Activated T-cell treated with anti-CD3 and anti-CD28 coated beads for 4 hours (primary cell): ENCODE data around the gene EDA.
"Not testable (repeated sequence)": the region's sequence is repeated elsewhere in the genome, so short reads cannot be mapped to it uniquely, and the experiment has no call there.

Experiments used
- DNase-seq: peaks from one replicate; pipeline ENCODE4 v3.0.0-alpha.2; 2020

The EDA gene

GRCh38 chrX:69748055-69748454 lies 132.1 kb downstream of the EDA start:
- DNase-seq, result no peak

DNA sequence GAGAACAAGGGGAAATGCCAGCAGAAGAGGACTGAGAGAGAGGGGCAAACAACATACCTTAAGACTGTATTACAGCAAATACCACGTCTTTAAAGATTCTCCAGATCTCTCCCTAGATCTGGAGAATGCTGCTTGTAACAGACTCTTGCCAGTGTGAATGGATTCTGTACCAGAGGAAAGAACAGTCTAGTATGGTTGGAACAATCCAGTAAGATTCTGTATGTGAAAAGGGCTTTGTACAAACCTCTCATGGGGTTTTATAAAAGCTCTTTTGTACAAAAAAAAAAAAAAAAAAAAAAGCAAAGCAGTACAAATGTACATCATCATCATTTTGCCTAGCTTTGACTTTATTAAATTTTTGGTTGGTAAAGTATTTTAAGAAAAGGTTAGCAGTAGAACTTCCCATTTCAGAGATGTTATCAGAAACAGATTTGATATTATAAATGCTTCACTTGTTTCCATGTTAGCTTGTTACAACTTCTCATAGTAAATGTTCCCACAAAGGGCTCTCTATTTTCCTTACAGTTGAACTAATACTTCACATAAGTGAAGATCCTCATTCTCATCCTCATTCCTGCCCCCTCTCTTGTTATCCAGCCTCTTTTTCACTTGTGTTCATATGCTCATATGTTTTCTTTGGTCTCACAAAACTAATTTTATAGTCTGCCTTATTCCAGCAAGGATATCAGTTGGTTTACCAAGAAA lies 144.2 kb downstream of the EDA start:
- DNase-seq, result no peak

DNA sequence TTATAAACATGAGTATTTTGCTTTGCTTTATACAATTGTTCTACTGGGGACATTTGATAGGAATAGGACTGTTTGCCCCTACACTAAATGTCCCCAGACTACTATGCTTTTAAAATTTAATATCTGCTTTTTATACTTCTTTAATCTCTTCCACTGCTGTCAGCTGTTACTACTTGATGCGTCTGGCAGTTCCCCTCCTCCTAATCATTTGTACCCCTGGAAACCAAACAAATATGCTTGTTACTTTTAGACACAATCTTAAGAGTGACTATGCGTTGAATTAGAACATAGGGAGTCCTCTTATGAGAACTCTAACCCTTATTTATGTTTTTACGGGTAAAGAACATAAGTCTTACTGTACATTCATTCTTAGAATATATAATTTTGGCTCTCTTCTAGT lies 145.7 kb downstream of the EDA start:
- DNase-seq, result no peak

- no peak for DNase-seq
Observed at GRCh38 chrX:69762340-69762739, 146.4 kb downstream of the EDA start.

DNA sequence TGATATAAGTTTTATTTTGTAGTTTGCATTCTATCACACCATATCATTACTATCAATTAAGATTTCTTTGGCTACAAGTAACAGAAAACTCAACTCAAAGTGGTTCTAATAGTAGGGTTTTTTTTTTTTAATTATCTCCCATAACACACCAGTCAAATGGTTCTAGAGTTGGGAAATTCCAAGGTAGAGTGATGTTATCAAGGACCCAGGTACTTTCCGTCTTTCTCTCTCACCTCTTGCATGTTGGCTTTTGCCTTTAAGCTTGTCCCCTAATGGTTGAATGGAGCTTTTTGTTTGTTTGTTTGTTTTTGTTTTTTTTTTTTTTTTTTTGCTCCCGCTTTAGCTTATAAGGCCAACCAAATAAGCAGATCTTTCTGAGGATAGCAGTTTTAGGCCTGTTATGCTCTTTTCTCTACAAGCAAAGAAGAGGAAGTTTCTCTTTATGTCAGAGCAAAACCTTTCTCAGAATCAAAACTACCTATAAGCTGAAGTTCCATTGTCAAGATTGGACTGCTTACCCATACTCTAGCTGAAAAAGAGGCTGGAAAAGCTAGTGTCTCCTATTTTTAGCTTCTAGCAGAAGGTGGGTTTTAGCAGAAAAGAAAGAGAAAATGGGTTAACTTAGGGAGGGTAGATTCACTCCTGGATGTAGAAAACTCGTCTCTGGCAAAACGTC lies 177.5 kb downstream of the EDA start:
- no peak for DNase-seq

DNA sequence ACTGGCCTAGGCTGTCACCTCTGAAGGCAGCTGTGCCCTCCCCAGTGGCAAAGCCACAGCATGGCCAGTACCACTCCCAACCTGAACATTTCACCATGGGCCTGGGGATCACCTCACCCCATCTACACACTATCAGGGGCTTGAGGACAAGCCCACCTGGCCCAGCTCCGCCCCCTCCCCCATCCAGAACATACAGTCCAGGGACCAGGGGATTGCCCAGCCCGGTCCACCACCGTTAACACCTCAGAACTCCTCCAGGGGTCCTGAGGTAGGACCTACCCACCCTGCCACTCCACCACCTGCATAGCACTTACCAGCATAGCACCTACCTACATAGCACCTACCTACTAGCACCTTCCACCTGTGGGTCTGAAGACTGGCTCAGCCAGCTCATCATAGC lies 179.8 kb downstream of the EDA start:
- DNase-seq, result no peak

- no peak for DNase-seq
Observed at GRCh38 chrX:69807400-69807799, 191.5 kb downstream of the EDA start.

DNA sequence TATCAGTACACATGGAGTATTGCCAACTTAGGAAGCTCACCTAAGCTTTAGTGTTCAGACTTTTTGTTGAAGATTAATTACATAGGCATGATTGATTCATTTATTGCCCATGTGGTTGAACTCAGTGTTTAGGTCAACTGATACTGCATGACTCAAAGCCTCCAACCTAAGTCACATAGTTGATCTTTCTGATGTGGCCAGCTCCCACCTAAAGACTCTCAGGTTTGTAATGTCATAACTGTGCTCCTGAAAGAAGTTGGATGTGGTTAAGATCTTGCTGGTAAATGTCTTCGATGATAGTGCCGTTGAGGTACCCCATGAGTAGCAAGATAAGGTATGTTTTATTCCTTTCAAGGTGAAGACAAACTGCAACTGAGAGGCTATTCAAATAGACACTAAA lies 192.5 kb downstream of the EDA start:
- DNase-seq, result no peak

- no peak for DNase-seq
Observed at GRCh38 chrX:69813677-69814076, 197.8 kb downstream of the EDA start.

GRCh38 chrX:69815063-69815462 lies 199.2 kb downstream of the EDA start:
- no peak for DNase-seq

DNA sequence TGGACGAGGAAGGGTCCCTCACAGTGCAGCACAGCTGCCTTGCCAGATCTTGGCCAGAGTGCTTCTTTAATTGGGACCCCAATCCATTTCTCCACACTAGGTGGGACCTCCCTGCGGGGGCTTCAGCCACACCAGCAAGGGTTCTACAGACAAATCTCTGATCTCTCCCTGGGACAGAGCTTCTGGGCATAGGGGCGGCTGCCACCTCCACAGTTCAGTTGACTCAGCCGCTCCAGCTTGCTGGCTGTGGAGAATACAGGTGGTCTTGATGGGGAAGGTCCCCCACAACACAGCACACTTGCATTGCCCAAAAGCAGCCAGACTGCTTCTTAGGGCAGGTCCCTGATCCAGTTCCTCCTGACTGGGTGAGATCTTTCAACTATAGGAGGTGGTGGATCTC lies 199.6 kb downstream of the EDA start:
- DNase-seq, result no peak

DNA sequence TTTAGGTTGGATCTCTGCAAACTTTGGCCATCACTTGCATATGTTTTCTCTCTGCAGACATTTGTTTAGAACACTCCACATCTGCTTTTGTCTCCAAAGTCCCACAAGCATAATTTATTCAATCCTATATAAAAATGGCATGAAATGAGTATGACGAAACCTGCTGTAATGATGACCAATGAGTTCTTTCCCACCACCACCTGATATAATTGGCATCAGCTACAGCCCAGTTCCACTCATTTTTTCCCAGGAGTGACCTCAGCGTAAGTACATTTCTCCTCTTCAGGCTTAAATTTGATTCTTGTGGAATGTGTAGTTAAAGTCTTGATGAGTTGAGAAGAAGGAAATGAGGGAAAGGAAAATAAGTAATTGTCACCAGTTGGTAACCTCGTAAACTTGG lies 228.7 kb downstream of the EDA start:
- no peak for DNase-seq

- DNase-seq, result not testable (repeated sequence)
Observed at GRCh38 chrX:69859999-69860398, 244.1 kb downstream of the EDA start.

DNA sequence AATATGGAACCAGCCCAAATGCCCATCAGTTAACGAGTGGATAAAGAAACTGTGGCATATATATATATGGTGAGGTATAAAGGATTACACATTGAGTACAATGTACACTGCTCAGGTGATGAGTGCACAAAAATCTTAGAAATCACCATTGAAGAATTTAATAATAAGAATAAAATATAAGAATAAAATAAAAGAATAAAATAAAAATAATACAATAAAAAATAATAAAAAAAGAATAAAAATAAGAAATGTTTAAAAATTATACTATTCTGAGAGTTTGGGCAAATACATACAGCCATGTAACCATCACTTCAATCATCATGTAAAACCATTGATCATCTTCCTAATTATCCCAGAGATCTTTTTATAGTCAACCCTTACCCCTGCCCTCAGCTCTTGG lies 260.3 kb downstream of the EDA start:
- DNase-seq, result no peak

GRCh38 chrX:69884210-69884609 lies 268.3 kb downstream of the EDA start:
- DNase-seq, result no peak

DNA sequence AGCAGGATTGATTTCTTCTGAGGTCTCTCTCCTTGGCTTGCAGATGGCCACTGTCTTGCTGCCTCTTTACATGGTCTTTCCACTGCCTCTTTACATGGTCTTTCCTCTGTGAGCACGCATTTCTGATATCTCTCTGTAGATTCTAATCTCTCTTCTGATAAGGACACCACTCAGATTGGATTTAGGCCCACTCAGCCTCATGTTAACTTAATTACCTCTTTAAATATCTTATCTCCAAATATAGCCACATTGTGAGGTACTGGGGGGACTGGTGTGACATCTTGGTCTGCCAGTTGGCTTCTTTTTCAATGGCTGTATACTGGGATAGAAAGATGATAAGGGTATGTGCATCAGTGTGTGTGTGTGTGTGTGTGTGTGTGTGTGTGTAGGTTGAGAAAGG lies 280.1 kb downstream of the EDA start:
- DNase-seq, result no peak

DNA sequence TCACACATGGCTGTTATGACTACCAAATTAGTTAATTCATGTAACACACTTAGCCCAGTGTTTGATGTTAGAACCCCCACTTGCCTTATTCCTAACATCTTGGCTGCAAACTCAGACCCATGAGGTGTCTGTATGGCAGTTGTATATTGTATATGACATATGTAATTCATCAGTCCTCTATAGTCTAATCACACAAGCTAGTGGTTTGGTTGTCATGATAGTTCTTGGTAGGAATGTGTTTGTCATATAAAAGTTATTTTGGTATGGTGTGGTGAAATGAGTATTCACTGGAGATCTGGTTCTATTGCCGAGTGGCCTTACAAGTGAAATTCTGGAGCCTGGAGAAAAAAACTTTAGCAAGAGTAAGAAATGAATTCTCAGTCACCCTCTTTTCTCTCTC lies 284.6 kb downstream of the EDA start:
- no peak for DNase-seq

GRCh38 chrX:69906447-69906846 lies 290.5 kb downstream of the EDA start:
- DNase-seq, result no peak

GRCh38 chrX:69914781-69915180 lies 298.9 kb downstream of the EDA start:
- DNase-seq, result no peak

DNA sequence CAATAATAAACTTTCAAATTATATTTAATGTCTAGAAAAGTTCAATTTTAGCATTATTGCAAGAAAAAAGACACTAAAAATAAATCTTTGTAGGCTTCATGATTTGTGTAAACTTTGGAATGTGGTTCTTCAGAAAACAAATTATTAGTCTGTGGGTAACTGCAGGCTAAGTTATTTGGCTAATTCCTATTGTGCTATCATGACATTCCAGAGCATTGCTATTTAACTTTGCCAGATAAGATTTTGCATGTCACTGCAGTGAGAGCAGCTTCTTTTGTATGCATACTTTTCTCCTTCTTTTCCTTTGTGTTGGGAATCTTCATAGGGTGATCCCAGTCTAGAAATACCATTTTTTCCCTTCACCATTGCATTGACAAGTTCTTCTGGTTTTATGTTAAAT lies 303.8 kb downstream of the EDA start:
- DNase-seq, result no peak

- DNase-seq, result no peak
Observed at GRCh38 chrX:69932323-69932722, 316.4 kb downstream of the EDA start.

DNA sequence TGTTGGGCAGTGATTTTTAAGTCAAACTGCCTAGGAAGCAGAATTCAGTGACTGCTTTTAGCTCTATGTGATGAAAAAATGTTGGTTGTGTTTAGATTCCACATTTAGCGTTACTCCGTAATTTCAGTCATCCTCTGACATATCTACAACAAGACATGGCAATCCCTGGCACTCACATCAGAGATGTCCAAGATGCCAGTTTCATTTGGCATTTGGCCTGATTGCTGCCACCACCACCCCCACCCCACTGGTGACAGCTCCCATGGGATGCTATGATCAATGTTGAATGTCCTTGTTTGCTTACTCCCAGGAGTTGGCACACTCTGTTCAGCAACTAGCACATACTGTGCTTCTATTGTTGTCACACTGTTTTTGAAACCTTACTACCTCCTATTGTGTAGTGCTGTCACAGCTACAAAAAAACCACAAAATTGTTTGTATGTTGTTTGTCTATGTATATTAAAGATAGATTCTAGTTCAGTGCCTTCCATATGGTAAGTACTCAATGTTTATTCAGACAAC lies 332.4 kb downstream of the EDA start:
- DNase-seq, result no peak

DNA sequence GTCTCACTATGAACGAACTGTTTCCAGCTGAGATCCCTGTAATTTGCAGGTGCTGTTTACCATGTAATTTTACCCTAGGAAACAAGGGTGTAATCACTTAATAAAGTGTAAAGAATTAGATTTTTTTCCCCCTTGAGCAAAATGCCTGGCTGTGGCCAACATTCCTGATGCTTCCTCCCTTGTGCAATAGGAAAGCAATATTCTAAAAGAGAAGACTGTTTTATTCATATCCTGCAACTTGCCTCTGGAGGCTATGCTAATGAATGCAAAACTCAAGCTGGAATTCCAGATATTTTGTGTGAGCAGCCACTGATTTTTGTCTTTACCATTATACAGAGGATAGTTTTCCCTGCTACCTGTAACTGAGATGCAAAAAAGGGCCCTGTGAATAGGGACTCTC lies 335.8 kb downstream of the EDA start:
- no peak for DNase-seq

- DNase-seq, result no peak
Observed at GRCh38 chrX:69959712-69960111, 343.8 kb downstream of the EDA start.
